ENCODE measurements around the gene CCDC171. TPM values are rescaled to one million over a fixed set of nuclear protein-coding genes. Genes with fewer than 3 reads are reported as not detected.

CCDC171 gene
- total and polyA plus RNA-seq, 2 experiments from 2014 or later = 4.4 to 5.1 TPM

- no peaks in the 10 kb centered on the region for H3K36me3 ChIP-seq (ENCODE audit: insufficient read depth)
- H3K4me1 Mint-ChIP-seq = no peaks in the 10 kb centered on the region
- no peak overlapping the region for H3K4me3 ChIP-seq
- no peaks in the 10 kb centered on the region for H3K9me3 Mint-ChIP-seq
- no peak overlapping the region for H2AFZ ChIP-seq
- H3K4me3 Mint-ChIP-seq = no peak overlapping the region
- H4K20me1 ChIP-seq (replicated peaks; ENCODE audit: insufficient read depth) = no peaks in the 10 kb centered on the region
- no peaks in the 10 kb centered on the region for H3K4me1 ChIP-seq (ENCODE audit: insufficient read depth)
- H3K27me3 ChIP-seq (ENCODE audit: insufficient read depth) = no peaks in the 10 kb centered on the region
- H3K79me2 ChIP-seq (replicated peaks; ENCODE audit: insufficient read depth) = no peaks in the 10 kb centered on the region
- H3F3A ChIP-seq (replicated peaks; ENCODE audit: low read depth) = no peaks in the 10 kb centered on the region
- no peaks in the 10 kb centered on the region for H3K9me2 ChIP-seq (ENCODE audit: insufficient read depth)
- TF ChIP-seq CREB1 (CRISPR knock-in tag; IDR thresholded peaks at IDR 0.05; ENCODE audit: low read depth) (no peak), STAT1 (IDR thresholded peaks at IDR 0.05; ENCODE audit: unreplicated experiment) (no peak), JUNB (IDR thresholded peaks at IDR 0.05; ENCODE audit: unreplicated experiment) (no peak), ZNF114 (CRISPR knock-in tag; IDR thresholded peaks at IDR 0.05) (no peak), REST (IDR thresholded peaks at IDR 0.05; ENCODE audit: unreplicated experiment) (no peak), EZH2phosphoT487 (IDR thresholded peaks at IDR 0.05; ENCODE audit: unreplicated experiment) (no peak), NANOG (IDR thresholded peaks at IDR 0.05; ENCODE audit: borderline replicate concordance) (no peak)
- TF ChIP-seq, protein P1, sequence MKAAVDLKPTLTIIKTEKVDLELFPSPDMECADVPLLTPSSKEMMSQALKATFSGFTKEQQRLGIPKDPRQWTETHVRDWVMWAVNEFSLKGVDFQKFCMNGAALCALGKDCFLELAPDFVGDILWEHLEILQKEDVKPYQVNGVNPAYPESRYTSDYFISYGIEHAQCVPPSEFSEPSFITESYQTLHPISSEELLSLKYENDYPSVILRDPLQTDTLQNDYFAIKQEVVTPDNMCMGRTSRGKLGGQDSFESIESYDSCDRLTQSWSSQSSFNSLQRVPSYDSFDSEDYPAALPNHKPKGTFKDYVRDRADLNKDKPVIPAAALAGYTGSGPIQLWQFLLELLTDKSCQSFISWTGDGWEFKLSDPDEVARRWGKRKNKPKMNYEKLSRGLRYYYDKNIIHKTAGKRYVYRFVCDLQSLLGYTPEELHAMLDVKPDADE (IDR thresholded peaks at IDR 0.05) = no peak
- no peak overlapping the region for H3K4me2 ChIP-seq
- no peaks in the 10 kb centered on the region for H3K27me3 Mint-ChIP-seq (ENCODE audit: insufficient read depth, low read depth, poor library complexity)
- no peak overlapping the region for H3K27ac ChIP-seq (ENCODE audit: low read depth)
- DNase-seq (ENCODE audit: low spot score) (no peak), ATAC-seq (no peak)
- no peaks in the 10 kb centered on the region for H3K36me3 Mint-ChIP-seq (ENCODE audit: low read depth)
- H3K27ac Mint-ChIP-seq = no peak overlapping the region
Measured at GRCh38 chr9:15927161-15927560, 374.3 kb downstream of the CCDC171 start.

GRCh38 chr9:15935661-15936305 lies 382.9 kb downstream of the CCDC171 start:
- Histone ChIP-seq H3K27ac (ENCODE audit: low read depth) (no peak overlapping the region), H3K27me3 (ENCODE audit: insufficient read depth) (no peaks in the 10 kb centered on the region), H3K4me3 (no peak overlapping the region), H3K4me1 (ENCODE audit: insufficient read depth) (no peaks in the 10 kb centered on the region), H3K4me2 (no peak overlapping the region), H3F3A (replicated peaks; ENCODE audit: low read depth) (no peaks in the 10 kb centered on the region), H3K79me2 (replicated peaks; ENCODE audit: insufficient read depth) (no peaks in the 10 kb centered on the region), H3K9me2 (ENCODE audit: insufficient read depth) (no peaks in the 10 kb centered on the region), H2AFZ (no peak overlapping the region), H3K36me3 (ENCODE audit: insufficient read depth) (no peaks in the 10 kb centered on the region), H4K20me1 (replicated peaks; ENCODE audit: insufficient read depth) (no peaks in the 10 kb centered on the region)
- no peak for ATAC-seq
- TF ChIP-seq STAT1 (IDR thresholded peaks at IDR 0.05; ENCODE audit: unreplicated experiment) (no peak), POLR2AphosphoS5 (IDR thresholded peaks at IDR 0.05; ENCODE audit: low read depth) (no peak), EZH2phosphoT487 (IDR thresholded peaks at IDR 0.05; ENCODE audit: unreplicated experiment) (no peak), CREB1 (CRISPR knock-in tag; IDR thresholded peaks at IDR 0.05; ENCODE audit: low read depth) (no peak), JUNB (IDR thresholded peaks at IDR 0.05; ENCODE audit: unreplicated experiment) (no peak), EZH2 (IDR thresholded peaks at IDR 0.05; ENCODE audit: low read depth, unreplicated experiment) (no peak), REST (IDR thresholded peaks at IDR 0.05; ENCODE audit: unreplicated experiment) (no peak), ZNF331 (CRISPR knock-in tag; IDR thresholded peaks at IDR 0.05; ENCODE audit: low read depth) (no peak)
- TF ChIP-seq, protein P1 (IDR thresholded peaks at IDR 0.05) = no peak
- Mint-ChIP-seq H3K9me3 (no peaks in the 10 kb centered on the region), H3K36me3 (ENCODE audit: low read depth) (no peaks in the 10 kb centered on the region), H3K27me3 (ENCODE audit: insufficient read depth, low read depth, poor library complexity) (no peaks in the 10 kb centered on the region), H3K4me1 (no peaks in the 10 kb centered on the region), H3K4me3 (no peak overlapping the region), H3K27ac (no peak overlapping the region)
- DNase-seq (ENCODE audit: low spot score) = no peak

Data from GM23338 (cell line).